GM18526 (cell line): Measurements from ENCODE around the gene FBXW11.

ENCODE experiments used
- POLR2A ChIP-seq: IDR thresholded peaks from 3 replicates; pipeline ENCODE4 v1.6.1; 2011; ENCODE audit not compliant: insufficient read length; ENCODE audit errors: extremely low read depth

Gene FBXW11

GRCh38 chr5:172002310-172002709 is 4.1 kb downstream of the FBXW11 start:
- no peak for TF ChIP-seq POLR2A

- no peak for TF ChIP-seq POLR2A
These were observed 6.6 kb downstream of the FBXW11 start for GRCh38 chr5:171999877-172000276.

GRCh38 chr5:171999100-171999499 is 7.3 kb downstream of the FBXW11 start:
- TF ChIP-seq POLR2A = no peak

- no peak for TF ChIP-seq POLR2A
These were observed 9.4 kb downstream of the FBXW11 start for GRCh38 chr5:171997011-171997410.

GRCh38 chr5:171992813-171993212 is 13.6 kb downstream of the FBXW11 start:
- no peak for TF ChIP-seq POLR2A

GRCh38 chr5:171992305-171992704 is 14.1 kb downstream of the FBXW11 start:
- no peak for TF ChIP-seq POLR2A

- no peak for TF ChIP-seq POLR2A
These were observed 15.8 kb downstream of the FBXW11 start for GRCh38 chr5:171990713-171991015.

GRCh38 chr5:171989946-171990712 is 16.3 kb downstream of the FBXW11 start:
- TF ChIP-seq POLR2A = no peak

- no peak for TF ChIP-seq POLR2A
These were observed 17.2 kb downstream of the FBXW11 start for GRCh38 chr5:171989276-171989675.

GRCh38 chr5:171986772-171987171 is 19.7 kb downstream of the FBXW11 start:
- TF ChIP-seq POLR2A = no peak

GRCh38 chr5:171984748-171985419 is 21.6 kb downstream of the FBXW11 start:
- no peak for TF ChIP-seq POLR2A

GRCh38 chr5:171981847-171982246 is 24.6 kb downstream of the FBXW11 start:
- no peak for TF ChIP-seq POLR2A

GRCh38 chr5:171980792-171981191 is 25.6 kb downstream of the FBXW11 start:
- TF ChIP-seq POLR2A = no peak

GRCh38 chr5:171979606-171980005 is 26.8 kb downstream of the FBXW11 start:
- TF ChIP-seq POLR2A = no peak

- no peak for TF ChIP-seq POLR2A
These were observed 27.9 kb downstream of the FBXW11 start for GRCh38 chr5:171978519-171978918.

- TF ChIP-seq POLR2A = no peak
These were observed 28.4 kb downstream of the FBXW11 start for GRCh38 chr5:171978016-171978415.
